Mucosa of stomach (tissue), 1 donor: ENCODE results near the gene EXOC7.

ENCODE experiments used
- H3K27me3 ChIP-seq: one replicate; pipeline ENCODE4 v1.7.0; 2013; ENCODE audit warnings: mild to moderate bottlenecking, low read length; ENCODE audit not compliant: control insufficient read depth, insufficient read depth
- H3K36me3 ChIP-seq: one replicate; pipeline ENCODE4 v1.7.0; 2013; ENCODE audit warnings: low read length; ENCODE audit not compliant: control insufficient read depth, insufficient read depth
- H3K4me1 ChIP-seq: one replicate; pipeline ENCODE4 v1.7.0; 2013; ENCODE audit warnings: mild to moderate bottlenecking, low read length; ENCODE audit not compliant: control insufficient read depth, insufficient read depth
- H3K4me3 ChIP-seq: one replicate; pipeline ENCODE4 v1.7.0; 2013; ENCODE audit warnings: low read length
- H3K9ac ChIP-seq: one replicate; pipeline ENCODE4 v1.7.0; 2013; ENCODE audit warnings: mild to moderate bottlenecking, low read length, moderate library complexity
- H3K9me3 ChIP-seq: one replicate; pipeline ENCODE4 v1.7.0; 2013; ENCODE audit warnings: mild to moderate bottlenecking, low read length, moderate library complexity; ENCODE audit not compliant: control insufficient read depth
- donor health status: Pancreatic carcinoma.

The EXOC7 gene

DNA sequence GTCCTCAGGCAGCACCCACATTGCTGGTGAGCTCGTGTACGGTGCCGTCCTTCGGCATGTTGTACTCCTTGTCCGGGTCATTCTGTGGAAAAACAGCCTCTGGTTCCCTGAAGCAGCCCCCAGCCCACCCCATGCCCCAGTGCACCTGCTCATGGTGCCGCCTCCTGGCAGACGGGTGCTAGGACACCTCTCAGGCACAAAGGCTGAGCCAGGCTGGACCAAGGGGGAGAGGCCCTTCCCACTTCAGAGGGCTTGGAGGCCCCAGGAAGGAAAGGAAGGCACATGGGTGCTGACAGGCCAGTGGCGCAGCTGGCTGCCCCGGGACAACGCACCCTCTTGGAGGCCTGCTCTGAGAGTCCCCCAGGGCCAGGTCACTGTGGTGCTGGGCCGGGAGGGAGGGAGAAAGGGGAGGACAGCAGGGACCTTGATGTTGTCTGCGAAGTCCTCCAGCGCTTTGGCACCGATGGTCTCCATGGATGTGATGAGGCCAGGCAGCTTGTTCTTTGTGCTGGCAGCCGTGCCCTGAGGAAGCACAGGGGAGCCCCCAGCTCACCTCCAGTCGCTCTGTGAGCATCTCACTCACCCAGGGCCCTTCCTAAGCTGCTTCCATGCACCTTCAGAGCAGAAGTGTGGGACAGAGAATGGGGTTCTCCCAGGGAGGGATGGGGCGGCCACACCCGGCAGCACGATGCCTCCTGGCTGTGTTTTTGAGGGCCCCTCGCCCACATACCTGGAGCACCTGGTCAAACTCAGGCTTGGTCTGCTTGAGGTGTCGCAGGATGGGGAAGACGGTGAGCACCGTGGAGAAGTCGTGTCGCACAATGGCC is 15.3 kb downstream of the EXOC7 start:
- Histone ChIP-seq H3K27me3 (no peaks in the 10 kb centered on the region), H3K9me3 (no peaks in the 10 kb centered on the region), H3K4me1 (no peaks in the 10 kb centered on the region), H3K36me3 (peaks cover 3% of the 10 kb centered on the region), H3K9ac (no peak overlapping the region), H3K4me3 (no peak overlapping the region)

DNA sequence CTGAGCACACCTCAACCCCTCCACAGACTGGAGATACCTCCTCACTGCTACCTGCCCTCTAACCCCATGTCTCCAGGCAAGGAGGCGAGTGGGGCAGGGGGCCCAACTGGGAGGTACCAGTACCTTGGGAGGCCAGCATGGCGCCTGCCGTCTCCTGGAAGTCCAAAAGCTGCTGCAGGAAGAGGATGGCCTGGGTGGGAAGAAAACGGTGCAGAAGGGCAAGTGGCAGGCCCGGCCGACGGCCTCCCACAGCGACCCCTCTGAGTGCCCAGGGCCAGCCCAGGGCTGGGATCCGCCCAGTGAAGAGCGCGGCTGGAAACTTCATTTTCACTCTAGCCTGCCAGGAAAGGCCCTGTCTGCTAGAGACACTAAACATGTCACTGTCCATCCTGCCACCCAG is 16.1 kb downstream of the EXOC7 start:
- Histone ChIP-seq H3K4me1 (no peaks in the 10 kb centered on the region), H3K36me3 (peaks cover 3% of the 10 kb centered on the region), H3K4me3 (no peak overlapping the region), H3K9me3 (no peaks in the 10 kb centered on the region), H3K27me3 (no peaks in the 10 kb centered on the region), H3K9ac (no peak overlapping the region)

DNA sequence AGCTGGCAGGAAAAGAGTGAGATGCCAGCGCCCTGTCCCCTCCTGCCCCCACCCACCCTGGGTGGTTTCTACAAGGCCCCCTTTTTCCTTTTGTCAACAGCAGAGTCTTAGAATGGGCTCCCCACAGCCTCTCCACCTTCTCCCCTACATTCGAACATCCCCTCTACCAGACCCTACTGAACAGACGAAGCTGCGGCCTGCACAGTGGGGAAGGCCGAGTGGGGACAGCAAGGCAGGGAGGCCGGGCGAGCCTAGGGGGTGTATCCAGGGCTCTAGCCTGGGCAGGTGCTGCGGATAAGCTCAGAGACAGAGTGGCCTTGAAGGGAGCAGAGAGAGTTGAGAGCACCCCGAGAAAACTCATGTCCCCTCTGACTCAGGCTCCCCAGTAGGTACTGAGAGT is 17.2 kb downstream of the EXOC7 start:
- H3K4me3 ChIP-seq = no peak overlapping the region
- no peaks in the 10 kb centered on the region for H3K27me3 ChIP-seq
- no peak overlapping the region for H3K9ac ChIP-seq
- no peaks in the 10 kb centered on the region for H3K4me1 ChIP-seq
- H3K9me3 ChIP-seq = no peaks in the 10 kb centered on the region
- peaks cover 3% of the 10 kb centered on the region for H3K36me3 ChIP-seq

DNA sequence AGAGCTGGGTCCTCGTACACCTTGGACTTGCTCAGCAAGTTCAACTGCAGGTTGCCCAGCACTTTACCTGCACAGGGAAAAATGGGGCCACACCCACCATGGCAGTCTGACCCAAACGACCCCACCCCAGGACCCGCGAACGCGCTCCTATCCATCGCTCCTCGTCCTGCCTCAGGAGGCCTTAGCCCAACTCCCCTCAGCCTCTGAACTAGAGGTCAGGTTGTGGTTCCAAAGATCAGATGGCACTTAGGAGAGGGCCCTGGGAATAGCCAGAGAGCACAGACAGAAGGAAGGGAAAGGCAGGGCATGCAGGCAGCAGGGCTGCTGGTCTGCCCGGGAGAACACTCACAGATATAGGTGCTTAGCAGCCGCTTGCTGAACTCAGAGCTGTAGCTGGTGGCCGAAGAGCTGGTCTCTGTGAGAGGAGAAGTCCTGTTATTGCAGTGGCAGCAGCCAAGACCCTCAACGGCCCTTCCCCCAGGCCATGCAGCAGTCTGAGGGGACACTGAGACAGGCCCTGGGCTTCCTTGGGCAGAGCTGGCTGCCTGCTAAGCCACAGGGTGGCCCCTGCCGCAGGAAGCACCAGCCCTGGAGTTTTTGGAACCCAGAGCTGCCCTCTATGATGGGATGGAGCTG is 17.7 kb downstream of the EXOC7 start:
- H3K36me3 ChIP-seq = peaks cover 3% of the 10 kb centered on the region
- no peak overlapping the region for H3K9ac ChIP-seq
- no peak overlapping the region for H3K4me3 ChIP-seq
- H3K27me3 ChIP-seq = no peaks in the 10 kb centered on the region
- H3K9me3 ChIP-seq = no peaks in the 10 kb centered on the region
- H3K4me1 ChIP-seq = no peaks in the 10 kb centered on the region

DNA sequence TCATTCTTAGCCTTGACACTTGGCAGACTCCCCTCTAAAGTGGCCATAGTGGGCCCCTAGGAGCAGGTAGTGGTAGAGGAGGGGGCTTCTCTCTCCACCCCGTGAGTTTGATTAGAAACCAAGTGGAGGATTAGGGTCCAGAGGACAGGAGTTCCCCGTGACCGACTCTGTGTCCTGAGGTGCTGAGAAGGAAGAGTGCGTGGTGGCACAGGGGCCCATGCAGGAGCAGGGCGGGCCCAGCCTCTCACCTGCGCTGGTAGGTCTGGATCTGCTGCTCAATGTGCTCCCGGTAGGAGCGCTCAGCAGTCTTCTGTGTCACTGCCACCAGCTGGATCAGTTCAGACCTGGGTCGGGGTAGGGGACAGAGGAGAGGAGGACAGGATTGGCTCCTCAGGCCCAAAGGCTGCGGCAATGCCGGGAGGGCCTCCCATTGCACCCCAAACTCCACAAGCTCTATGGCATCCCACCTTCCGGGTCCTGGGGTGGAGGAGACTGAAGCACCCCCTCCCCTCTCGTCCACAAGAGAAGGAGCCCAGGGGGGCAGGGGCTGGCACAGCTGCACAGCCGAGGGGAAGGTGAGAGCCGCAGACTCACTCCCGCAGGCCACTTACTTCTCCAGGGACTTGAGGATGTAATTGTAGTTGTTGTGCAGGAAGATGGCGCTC is 18.4 kb downstream of the EXOC7 start:
- no peaks in the 10 kb centered on the region for H3K9me3 ChIP-seq
- H3K27me3 ChIP-seq = peaks cover 5% of the 10 kb centered on the region
- peaks cover 2% of the 10 kb centered on the region for H3K4me1 ChIP-seq
- no peak overlapping the region for H3K9ac ChIP-seq
- no peak overlapping the region for H3K4me3 ChIP-seq
- H3K36me3 ChIP-seq = peaks cover 3% of the 10 kb centered on the region

DNA sequence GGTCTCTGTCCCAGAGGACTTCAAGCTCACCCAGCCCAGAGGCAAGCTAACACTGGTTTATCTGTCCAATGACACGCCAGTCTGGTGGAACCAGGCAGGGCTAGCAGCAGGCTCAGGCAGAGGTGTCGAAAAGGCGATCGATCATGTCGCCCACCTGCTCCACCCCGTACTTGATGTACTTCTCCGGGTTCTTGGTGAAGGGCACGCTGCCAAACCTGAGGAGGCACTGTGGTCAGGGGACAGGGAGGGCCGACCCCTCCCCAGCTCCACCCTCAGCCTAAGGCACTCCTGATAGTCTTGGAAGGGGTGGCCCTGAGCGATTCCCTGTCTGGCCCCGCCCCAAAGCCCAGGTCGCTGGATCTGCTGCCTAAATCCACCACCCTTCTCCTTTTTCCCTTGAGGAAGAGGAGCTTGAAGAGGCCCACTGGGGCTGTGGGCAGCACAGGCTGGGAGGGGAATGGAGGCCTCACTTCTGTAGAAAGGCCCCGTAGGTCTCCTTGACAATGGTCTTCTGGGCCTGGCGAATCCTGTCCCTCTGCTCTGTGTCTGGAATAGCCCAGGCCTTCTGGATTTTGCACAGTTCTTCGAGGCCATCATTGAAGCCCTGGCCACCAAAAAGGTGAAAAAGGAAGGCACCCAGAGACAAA is 19.9 kb downstream of the EXOC7 start:
- Histone ChIP-seq H3K9me3 (no peaks in the 10 kb centered on the region), H3K27me3 (peaks cover 20% of the 10 kb centered on the region), H3K36me3 (peaks cover 3% of the 10 kb centered on the region), H3K4me3 (no peak overlapping the region), H3K9ac (no peak overlapping the region), H3K4me1 (peaks cover 9% of the 10 kb centered on the region)

DNA sequence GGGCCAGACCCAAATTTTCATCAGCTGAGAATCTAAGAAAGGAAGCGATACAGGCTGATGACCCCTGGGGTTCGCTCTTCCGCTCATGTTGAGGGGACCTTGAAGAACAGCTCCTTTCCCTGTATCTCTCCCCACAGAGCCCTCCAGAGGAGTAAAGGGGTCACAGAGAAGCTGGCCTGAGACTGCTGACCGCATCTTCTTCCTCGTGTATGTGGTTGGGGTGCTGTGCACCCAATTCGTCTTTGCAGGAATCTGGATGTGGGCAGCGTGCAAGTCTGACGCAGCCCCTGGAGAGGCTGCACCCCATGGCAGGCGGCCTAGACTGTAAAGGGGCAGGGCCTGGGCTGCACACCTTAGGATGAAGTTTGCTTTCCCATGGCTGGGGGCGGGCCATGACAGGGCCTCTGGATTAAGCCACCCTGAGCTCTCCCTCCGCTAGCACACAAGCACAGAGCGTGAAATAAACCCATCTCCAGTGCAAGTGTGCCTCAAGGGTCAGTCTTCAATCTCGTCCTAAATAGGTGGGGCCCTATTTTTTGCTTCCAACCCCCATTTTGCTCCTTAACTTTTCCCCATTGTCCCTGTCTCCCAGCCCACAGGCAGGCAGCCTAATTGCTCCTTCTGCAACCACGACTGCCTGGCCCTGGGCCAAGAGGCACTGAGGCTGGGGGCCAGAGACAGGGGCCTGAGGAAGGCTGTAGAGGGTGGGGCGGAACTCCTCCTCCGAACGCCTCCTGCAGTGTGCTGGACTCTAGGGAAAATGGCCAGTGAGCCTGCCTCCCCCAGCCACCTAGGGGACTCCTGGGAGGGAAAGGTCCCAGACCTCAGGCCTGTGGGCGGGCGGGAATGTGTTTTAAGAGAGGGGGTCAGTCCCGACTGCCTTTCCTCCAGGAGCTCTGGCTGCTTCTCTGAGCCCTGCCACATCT is 21.0 kb downstream of the EXOC7 start:
- peaks cover 31% of the 10 kb centered on the region for H3K27me3 ChIP-seq
- H3K4me3 ChIP-seq = no peak overlapping the region
- H3K4me1 ChIP-seq = peaks cover 9% of the 10 kb centered on the region
- no peaks in the 10 kb centered on the region for H3K9me3 ChIP-seq
- peaks cover 3% of the 10 kb centered on the region for H3K36me3 ChIP-seq
- H3K9ac ChIP-seq = no peak overlapping the region

DNA sequence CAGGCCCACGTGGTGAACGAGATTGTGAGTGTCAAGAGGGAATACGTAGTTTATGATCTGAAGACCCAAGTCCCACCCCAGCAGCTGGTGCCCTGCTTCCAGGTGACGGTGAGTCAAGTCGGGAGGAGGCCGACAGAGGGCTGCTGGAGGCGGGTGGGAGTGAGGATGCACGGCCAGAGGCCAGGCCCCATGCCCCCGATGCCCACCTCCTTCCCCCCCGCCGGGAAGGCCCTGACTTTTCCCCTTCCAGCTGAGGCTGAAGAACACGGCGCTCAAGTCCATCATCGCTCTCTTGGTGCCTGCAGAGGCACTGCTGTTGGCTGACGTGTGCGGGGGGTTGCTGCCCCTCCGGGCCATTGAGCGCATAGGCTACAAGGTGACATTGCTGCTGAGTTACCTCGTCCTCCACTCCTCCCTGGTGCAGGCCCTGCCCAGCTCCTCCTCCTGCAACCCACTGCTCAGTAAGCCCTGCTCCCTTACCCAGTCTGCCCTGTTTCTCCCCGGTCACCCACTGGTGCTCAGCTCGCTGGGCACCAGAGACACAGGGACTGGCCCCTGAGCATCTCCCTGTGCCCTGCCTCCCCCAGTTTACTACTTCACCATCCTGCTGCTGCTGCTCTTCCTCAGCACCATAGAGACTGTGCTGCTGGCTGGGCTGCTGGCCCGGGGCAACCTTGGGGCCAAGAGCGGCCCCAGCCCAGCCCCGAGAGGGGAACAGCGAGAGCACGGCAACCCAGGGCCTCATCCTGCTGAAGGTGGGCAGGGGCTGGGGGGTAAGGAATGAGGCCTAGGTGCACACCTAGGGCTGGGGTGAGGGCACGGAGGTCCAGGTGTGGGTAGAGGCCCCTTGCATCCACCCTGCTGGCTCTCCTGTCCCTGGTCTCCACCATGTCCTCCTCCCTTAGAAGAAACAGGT is 22.0 kb downstream of the EXOC7 start:
- Histone ChIP-seq H3K9ac (no peak overlapping the region), H3K9me3 (no peaks in the 10 kb centered on the region), H3K27me3 (peaks cover 42% of the 10 kb centered on the region), H3K4me1 (peaks cover 16% of the 10 kb centered on the region), H3K36me3 (peaks cover 3% of the 10 kb centered on the region), H3K4me3 (no peak overlapping the region)

DNA sequence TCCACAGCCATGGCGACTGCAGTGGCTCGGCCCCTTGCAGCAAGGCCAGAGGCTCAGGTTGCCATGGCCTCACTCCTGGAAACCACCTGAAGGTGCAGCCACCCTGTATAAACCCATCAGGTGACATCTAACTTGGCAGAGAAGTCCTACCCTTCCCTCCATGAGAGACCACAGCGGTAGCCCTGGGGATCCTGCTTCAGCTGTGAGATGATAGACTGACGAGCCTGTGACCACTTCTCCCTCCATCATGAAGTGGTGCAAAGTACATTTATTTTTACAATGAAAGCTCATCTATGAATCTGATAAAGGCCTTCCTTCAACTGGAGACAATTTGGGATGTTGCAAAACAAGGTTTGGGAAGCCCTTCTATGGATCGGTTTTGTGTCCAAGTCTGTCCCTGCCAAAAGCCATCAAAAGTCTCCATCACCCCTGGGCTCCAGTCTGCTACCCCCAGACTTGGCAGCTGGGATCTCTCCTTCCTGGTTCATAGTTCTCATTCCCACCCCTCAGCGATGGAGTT is 22.8 kb downstream of the EXOC7 start:
- no peaks in the 10 kb centered on the region for H3K9me3 ChIP-seq
- no peak overlapping the region for H3K9ac ChIP-seq

DNA sequence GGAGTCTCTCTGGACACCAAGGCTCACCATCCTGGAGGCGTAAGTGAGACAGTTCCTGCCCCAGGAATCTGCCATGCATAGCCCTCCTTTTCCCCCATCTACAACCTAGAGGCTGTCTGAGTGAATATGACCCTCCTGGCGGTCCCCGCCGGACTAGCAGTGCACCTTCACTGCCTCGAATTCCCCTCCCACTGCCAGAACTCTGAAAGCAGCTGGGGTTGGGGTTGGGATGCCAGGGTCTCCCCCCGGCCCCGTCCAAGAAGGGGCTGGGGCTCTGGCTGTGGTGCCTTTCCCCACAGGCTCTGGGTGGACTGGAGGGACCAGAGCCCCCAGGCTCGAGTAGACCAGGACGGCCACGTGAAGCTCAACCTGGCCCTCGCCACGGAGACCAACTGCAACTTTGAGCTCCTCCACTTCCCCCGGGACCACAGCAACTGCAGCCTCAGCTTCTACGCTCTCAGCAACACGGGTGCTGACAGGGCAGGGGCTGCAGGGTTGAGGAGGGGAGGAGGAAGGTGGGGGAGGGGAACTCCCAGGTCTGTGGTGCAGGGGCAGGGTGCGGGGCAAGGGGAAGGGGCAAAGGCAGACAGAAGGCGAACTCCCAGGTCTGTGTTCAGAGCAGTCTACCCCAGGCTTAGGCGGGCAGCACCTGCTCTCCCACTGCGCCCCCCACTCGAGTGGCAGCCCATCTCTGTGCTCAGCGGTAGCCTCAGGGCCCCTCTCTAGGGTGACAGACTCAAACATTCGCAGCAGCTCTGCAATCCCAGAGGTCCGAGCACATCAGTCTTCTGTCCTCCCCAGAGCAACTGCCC is 23.4 kb downstream of the EXOC7 start:
- Histone ChIP-seq H3K36me3 (no peaks in the 10 kb centered on the region), H3K27me3 (peaks cover 55% of the 10 kb centered on the region), H3K9me3 (no peaks in the 10 kb centered on the region), H3K9ac (no peak overlapping the region), H3K4me3 (no peak overlapping the region), H3K4me1 (peaks cover 22% of the 10 kb centered on the region)

More for the DNA sequence above, 22.8 kb downstream of the EXOC7 start:
- H3K27me3 ChIP-seq = peaks cover 49% of the 10 kb centered on the region
- H3K4me1 ChIP-seq = peaks cover 18% of the 10 kb centered on the region
- H3K4me3 ChIP-seq = no peak overlapping the region
- no peaks in the 10 kb centered on the region for H3K36me3 ChIP-seq
